Muscle of leg (tissue), 9 donors: ENCODE data around the gene TNK1. TPM values are rescaled to one million over a fixed set of nuclear protein-coding genes. Genes with fewer than 3 reads are reported as not detected.

Experiments used
- polyA plus RNA-seq, 8 donors: library from polyadenylated mRNA; unstranded; fragments of 120-200 nt; gene quantifications; one replicate each; pipeline versions ENCODE4 v1.2.1 to v1.2.3, GENCODE V29; 2013; ENCODE audit warnings: inconsistent platforms in 1 of 8, low replicate concordance in 1 of 8; ENCODE audit not compliant: insufficient read length in 8 of 8, insufficient read depth in 1 of 8
- total RNA-seq: library from RNA; stranded (reverse); fragments of 120-200 nt; gene quantifications from one replicate; pipeline ENCODE4 v1.2.4, GENCODE V29; 2013

Gene TNK1
- total and polyA plus RNA-seq, 9 donors, result 0.23 to 1.3 (median 0.56) TPM

Other genes starting within 250 kb of the TNK1 start
Only the 30 nearest of the 38 such genes appear.
- gene DLG4, start 161.3 kb upstream of the TNK1 start, total RNA-seq, result 12.7 TPM
- gene DLG4, start 161.3 kb upstream of the TNK1 start, polyA plus RNA-seq, result 10 to 100 TPM; 16.7 to 33.9 (median 22.9) TPM
- gene ACADVL, start 161.2 kb upstream of the TNK1 start, total RNA-seq, result 276 TPM
- 100 to 1,000 TPM; 251 to 312 (median 283) TPM for gene ACADVL, start 161.2 kb upstream of the TNK1 start, polyA plus RNA-seq
- 34.1 TPM for gene DVL2, start 146.6 kb upstream of the TNK1 start, total RNA-seq
- gene DVL2, start 146.6 kb upstream of the TNK1 start, polyA plus RNA-seq, result 10 to 100 TPM; 31.2 to 43.3 (median 40.0) TPM
- 29.1 TPM for gene PHF23, start 141.6 kb upstream of the TNK1 start, total RNA-seq
- gene PHF23, start 141.6 kb upstream of the TNK1 start, polyA plus RNA-seq, result 10 to 100 TPM; 32.8 to 47.8 (median 40.0) TPM
- 324 TPM for gene GABARAP, start 138.6 kb upstream of the TNK1 start, total RNA-seq
- gene GABARAP, start 138.6 kb upstream of the TNK1 start, polyA plus RNA-seq, result 100 to 1,000 TPM; 308 to 363 (median 333) TPM
- 43.4 TPM for gene CTDNEP1, start 129.4 kb upstream of the TNK1 start, total RNA-seq
- gene CTDNEP1, start 129.4 kb upstream of the TNK1 start, polyA plus RNA-seq, result 100 to 1,000 TPM; 152 to 181 (median 165) TPM
- gene ELP5, start 128.9 kb upstream of the TNK1 start, total RNA-seq, result 45.4 TPM
- 10 to 100 TPM; 36.7 to 64.6 (median 39.6) TPM for gene ELP5, start 128.9 kb upstream of the TNK1 start, polyA plus RNA-seq
- gene CLDN7, start 118.6 kb upstream of the TNK1 start, total RNA-seq, result 0.71 TPM
- gene CLDN7, start 118.6 kb upstream of the TNK1 start, polyA plus RNA-seq, result 1 to 10 TPM in 7 of 8 donors, under 1 TPM in 1; 0.28 to 8.8 (median 2.0) TPM
- 21.3 TPM for gene SLC2A4, start 99.4 kb upstream of the TNK1 start, total RNA-seq
- gene SLC2A4, start 99.4 kb upstream of the TNK1 start, polyA plus RNA-seq, result 10 to 100 TPM in 6 of 8 donors, 1 to 10 TPM in 2; 7.1 to 35.3 (median 24.5) TPM
- gene YBX2, start 86.5 kb upstream of the TNK1 start, total RNA-seq, result 0.58 TPM
- 1 to 10 TPM in 6 of 8 donors, under 1 TPM in 2; 0.36 to 2.7 (median 1.4) TPM for gene YBX2, start 86.5 kb upstream of the TNK1 start, polyA plus RNA-seq
- gene EIF5A, start 73.5 kb upstream of the TNK1 start, total RNA-seq, result 175 TPM
- 100 to 1,000 TPM; 266 to 372 (median 330) TPM for gene EIF5A, start 73.5 kb upstream of the TNK1 start, polyA plus RNA-seq
- gene GPS2, start 65.7 kb upstream of the TNK1 start, total RNA-seq, result 34.7 TPM
- 10 to 100 TPM; 57.5 to 65.9 (median 59.8) TPM for gene GPS2, start 65.7 kb upstream of the TNK1 start, polyA plus RNA-seq
- gene NEURL4, start 51.8 kb upstream of the TNK1 start, total RNA-seq, result 17.7 TPM
- 10 to 100 TPM; 13.3 to 21.7 (median 19.2) TPM for gene NEURL4, start 51.8 kb upstream of the TNK1 start, polyA plus RNA-seq
- 12.1 TPM for gene ACAP1, start 44.6 kb upstream of the TNK1 start, total RNA-seq
- gene ACAP1, start 44.6 kb upstream of the TNK1 start, polyA plus RNA-seq, result 10 to 100 TPM in 2 of 8 donors, 1 to 10 TPM in 6; 4.7 to 10.2 (median 7.2) TPM
- gene KCTD11, start 28.9 kb upstream of the TNK1 start, total RNA-seq, result 4.7 TPM
- 10 to 100 TPM in 1 of 8 donors, 1 to 10 TPM in 7; 6.8 to 10.5 (median 7.9) TPM for gene KCTD11, start 28.9 kb upstream of the TNK1 start, polyA plus RNA-seq
- gene TMEM95, start 25.9 kb upstream of the TNK1 start, total RNA-seq, result not detected
- not detected for gene TMEM95, start 25.9 kb upstream of the TNK1 start, polyA plus RNA-seq
- 14.2 TPM for gene PLSCR3, start 13.4 kb downstream of the TNK1 start, total RNA-seq
- gene PLSCR3, start 13.4 kb downstream of the TNK1 start, polyA plus RNA-seq, result 10 to 100 TPM; 24.2 to 38.9 (median 30.0) TPM
- 100 TPM for gene TMEM256, start 23.0 kb downstream of the TNK1 start, total RNA-seq
- 10 to 100 TPM; 45.4 to 70.0 (median 57.7) TPM for gene TMEM256, start 23.0 kb downstream of the TNK1 start, polyA plus RNA-seq
- gene NLGN2, start 26.8 kb downstream of the TNK1 start, total RNA-seq, result 7.7 TPM
- 10 to 100 TPM; 20.6 to 36.2 (median 27.0) TPM for gene NLGN2, start 26.8 kb downstream of the TNK1 start, polyA plus RNA-seq
- not detected for gene SPEM1, start 39.2 kb downstream of the TNK1 start, total RNA-seq
- not detected for gene SPEM1, start 39.2 kb downstream of the TNK1 start, polyA plus RNA-seq
- not detected for gene SPEM2, start 44.5 kb downstream of the TNK1 start, total RNA-seq
- gene SPEM2, start 44.5 kb downstream of the TNK1 start, polyA plus RNA-seq, result not detected
- not detected for gene SPEM3, start 47.8 kb downstream of the TNK1 start, total RNA-seq
- under 1 TPM in 1 of 8 donors, not detected in 7; 0.26 TPM for gene SPEM3, start 47.8 kb downstream of the TNK1 start, polyA plus RNA-seq
- 0.93 TPM for gene TMEM102, start 54.3 kb downstream of the TNK1 start, total RNA-seq
- 1 to 10 TPM in 4 of 8 donors, under 1 TPM in 4; 0.72 to 1.7 (median 0.95) TPM for gene TMEM102, start 54.3 kb downstream of the TNK1 start, polyA plus RNA-seq
- gene FGF11, start 58.4 kb downstream of the TNK1 start, total RNA-seq, result 1.6 TPM
- gene FGF11, start 58.4 kb downstream of the TNK1 start, polyA plus RNA-seq, result 1 to 10 TPM; 1.0 to 4.8 (median 2.1) TPM
- gene CHRNB1, start 64.0 kb downstream of the TNK1 start, total RNA-seq, result 52.8 TPM
- gene CHRNB1, start 64.0 kb downstream of the TNK1 start, polyA plus RNA-seq, result 10 to 100 TPM; 58.0 to 80.8 (median 70.9) TPM
- gene ZBTB4, start 98.5 kb downstream of the TNK1 start, total RNA-seq, result 14.1 TPM
- gene ZBTB4, start 98.5 kb downstream of the TNK1 start, polyA plus RNA-seq, result 10 to 100 TPM; 20.1 to 31.6 (median 24.5) TPM
- gene SLC35G6, start 100.4 kb downstream of the TNK1 start, total RNA-seq, result not detected
- under 1 TPM in 6 of 8 donors, not detected in 2; 0.09 to 0.27 (median 0.18) TPM for gene SLC35G6, start 100.4 kb downstream of the TNK1 start, polyA plus RNA-seq
- 30.9 TPM for gene POLR2A, start 103.3 kb downstream of the TNK1 start, total RNA-seq
- 10 to 100 TPM; 42.0 to 81.0 (median 60.8) TPM for gene POLR2A, start 103.3 kb downstream of the TNK1 start, polyA plus RNA-seq
- 13.2 TPM for gene TNFSF12, start 168.0 kb downstream of the TNK1 start, total RNA-seq
- gene TNFSF12, start 168.0 kb downstream of the TNK1 start, polyA plus RNA-seq, result 10 to 100 TPM; 22.2 to 35.9 (median 28.2) TPM
- 2.2 TPM for gene TNFSF13, start 177.7 kb downstream of the TNK1 start, total RNA-seq
- 1 to 10 TPM; 3.5 to 5.9 (median 4.3) TPM for gene TNFSF13, start 177.7 kb downstream of the TNK1 start, polyA plus RNA-seq